A549 treated with Mapracorat at 1 μM for 4 hours (cell line): ENCODE data around the gene WAC. TPM values are rescaled to one million over a fixed set of nuclear protein-coding genes. Genes with fewer than 3 reads are reported as not detected.

ENCODE experiments used
- total RNA-seq: library from RNA; stranded (reverse); fragments of 200-300 nt; extraction: Qiagen RNA extraction; gene quantifications from 5 replicates; pipeline ENCODE4 v1.2.3, GENCODE V29; 2022

Gene WAC
- 56.7 to 73.6 TPM (median 70.3 TPM) in 5 replicates for total RNA-seq

GRCh38 chr10:28532337-28533185, at the start of gene WAC:
Gene WAC, plus strand, starts transcription at chr10:28533118. Its CDS starts 462 bp downstream, at chr10:28533580.

Other genes starting within 250 kb of the WAC start
- 0.06 to 0.29 TPM (median 0.23 TPM) in 5 replicates for gene MPP7, start 230.1 kb upstream of the WAC start, total RNA-seq
- gene BAMBI, start 144.4 kb downstream of the WAC start, total RNA-seq, result 9.1 to 11.7 TPM (median 10.6 TPM) in 5 replicates